B cell (primary cell): Measurements from ENCODE around the gene DACH1.

Source experiments
- CTCF ChIP-seq: fragments of 200-600 bp; IDR thresholded peaks from one replicate; pipeline ENCODE4 v1.8.0; 2022; ENCODE audit warnings: antibody characterized with exemption, mild to moderate bottlenecking
- EZH2 ChIP-seq: IDR thresholded peaks from 2 replicates; pipeline ENCODE4 v1.6.1; 2012; ENCODE audit warnings: borderline replicate concordance, low read depth, mild to moderate bottlenecking, moderate library complexity, low read length; ENCODE audit not compliant: insufficient read depth, poor library complexity, severe bottlenecking

- TF ChIP-seq CTCF = no peak
- no peak for TF ChIP-seq EZH2
These were observed 69.5 kb downstream of the DACH1 start for GRCh38 chr13:71797517-71797916.
